Progenitor cell of endocrine pancreas (in vitro differentiated cells): Measurements from ENCODE around the gene SULT1C4. TPM values are rescaled to one million over a fixed set of nuclear protein-coding genes. Genes with fewer than 3 reads are reported as not detected.

ENCODE experiments used
- DNase-seq: peaks from one replicate; pipeline ENCODE4 v3.0.0; 2021; ENCODE audit warnings: low spot score; ENCODE audit not compliant: unreplicated experiment
- H3K27ac Mint-ChIP-seq: 2 replicates; pipeline ENCODE4 v1.8.0; 2021; ENCODE audit warnings: mild to moderate bottlenecking, moderate library complexity, mixed read lengths
- H3K27me3 Mint-ChIP-seq: 2 replicates; pipeline ENCODE4 v1.8.0; 2021; ENCODE audit warnings: mixed read lengths
- H3K36me3 Mint-ChIP-seq: 2 replicates; pipeline ENCODE4 v1.8.0; 2022; ENCODE audit warnings: mixed read lengths; ENCODE audit not compliant: insufficient read depth
- H3K4me1 Mint-ChIP-seq: 2 replicates; pipeline ENCODE4 v1.8.0; 2021; ENCODE audit warnings: low read depth, mixed read lengths
- H3K4me3 Mint-ChIP-seq: 2 replicates; pipeline ENCODE4 v1.8.0; 2021; ENCODE audit warnings: low read depth, mild to moderate bottlenecking, moderate library complexity, mixed read lengths
- H3K9me3 Mint-ChIP-seq: 2 replicates; pipeline ENCODE4 v1.8.0; 2021; ENCODE audit warnings: low read depth, mixed read lengths
- total RNA-seq: library from RNA; stranded (reverse); gene quantifications from 2 replicates; pipeline ENCODE4 v1.2.1, GENCODE V29; 2021
- TF ChIP-seq, protein P1 (sequence below): fragments of 200-600 bp; sonication (generic); IDR thresholded peaks from one replicate; pipeline ENCODE4 v1.5.0; 2021; ENCODE audit warnings: antibody characterized with exemption, mild to moderate bottlenecking; ENCODE audit not compliant: unreplicated experiment

Gene SULT1C4
- total RNA-seq, 1 donor from 2014 or later = 35.5 TPM

DNA sequence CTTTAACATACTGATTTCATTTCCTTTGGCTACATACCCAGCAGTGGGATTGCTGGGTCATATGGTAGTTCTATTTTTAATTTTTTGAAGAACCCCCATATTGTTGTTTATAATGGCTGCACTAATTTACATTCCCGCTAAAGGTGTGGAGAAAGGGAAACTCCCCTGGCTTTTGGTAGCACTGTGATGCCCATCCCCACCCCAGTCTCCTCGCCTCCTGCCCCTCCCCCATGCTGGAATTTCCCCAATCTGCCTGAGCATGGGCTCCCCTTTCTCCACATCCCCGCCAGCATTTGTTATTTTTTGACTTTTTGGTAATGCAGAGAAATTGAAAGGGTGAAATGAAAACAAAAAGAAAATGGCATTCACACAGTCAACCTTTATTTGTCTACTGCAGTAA is 30.0 kb upstream of the SULT1C4 start:
- H3K27me3 Mint-ChIP-seq = no peaks in the 10 kb centered on the region
- no peak overlapping the region for H3K4me3 Mint-ChIP-seq
- TF ChIP-seq, protein P1, sequence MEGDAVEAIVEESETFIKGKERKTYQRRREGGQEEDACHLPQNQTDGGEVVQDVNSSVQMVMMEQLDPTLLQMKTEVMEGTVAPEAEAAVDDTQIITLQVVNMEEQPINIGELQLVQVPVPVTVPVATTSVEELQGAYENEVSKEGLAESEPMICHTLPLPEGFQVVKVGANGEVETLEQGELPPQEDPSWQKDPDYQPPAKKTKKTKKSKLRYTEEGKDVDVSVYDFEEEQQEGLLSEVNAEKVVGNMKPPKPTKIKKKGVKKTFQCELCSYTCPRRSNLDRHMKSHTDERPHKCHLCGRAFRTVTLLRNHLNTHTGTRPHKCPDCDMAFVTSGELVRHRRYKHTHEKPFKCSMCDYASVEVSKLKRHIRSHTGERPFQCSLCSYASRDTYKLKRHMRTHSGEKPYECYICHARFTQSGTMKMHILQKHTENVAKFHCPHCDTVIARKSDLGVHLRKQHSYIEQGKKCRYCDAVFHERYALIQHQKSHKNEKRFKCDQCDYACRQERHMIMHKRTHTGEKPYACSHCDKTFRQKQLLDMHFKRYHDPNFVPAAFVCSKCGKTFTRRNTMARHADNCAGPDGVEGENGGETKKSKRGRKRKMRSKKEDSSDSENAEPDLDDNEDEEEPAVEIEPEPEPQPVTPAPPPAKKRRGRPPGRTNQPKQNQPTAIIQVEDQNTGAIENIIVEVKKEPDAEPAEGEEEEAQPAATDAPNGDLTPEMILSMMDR = no peak
- H3K36me3 Mint-ChIP-seq = peaks cover 3% of the 10 kb centered on the region
- no peak for DNase-seq
- H3K27ac Mint-ChIP-seq = no peak overlapping the region
- peaks cover 5% of the 10 kb centered on the region for H3K9me3 Mint-ChIP-seq
- peaks cover 7% of the 10 kb centered on the region for H3K4me1 Mint-ChIP-seq

GRCh38 chr2:108348816-108349570 is 28.8 kb upstream of the SULT1C4 start:
- H3K36me3 Mint-ChIP-seq = no peaks in the 10 kb centered on the region
- no peak for DNase-seq

GRCh38 chr2:108349571-108349928 is 28.2 kb upstream of the SULT1C4 start:
- TF ChIP-seq, protein P1 = no peak
- no peaks in the 10 kb centered on the region for H3K9me3 Mint-ChIP-seq
- H3K36me3 Mint-ChIP-seq = no peaks in the 10 kb centered on the region
- no peaks in the 10 kb centered on the region for H3K27me3 Mint-ChIP-seq
- H3K27ac Mint-ChIP-seq = no peak overlapping the region
- H3K4me1 Mint-ChIP-seq = peaks cover 5% of the 10 kb centered on the region
- no peak overlapping the region for H3K4me3 Mint-ChIP-seq
- no peak for DNase-seq

More at GRCh38 chr2:108348816-108349570, 28.8 kb upstream of the SULT1C4 start:
- Mint-ChIP-seq H3K4me3 (no peak overlapping the region), H3K27me3 (no peaks in the 10 kb centered on the region), H3K4me1 (peaks cover 5% of the 10 kb centered on the region), H3K9me3 (no peaks in the 10 kb centered on the region), H3K27ac (no peak overlapping the region)
- TF ChIP-seq, protein P1 = no peak

DNA sequence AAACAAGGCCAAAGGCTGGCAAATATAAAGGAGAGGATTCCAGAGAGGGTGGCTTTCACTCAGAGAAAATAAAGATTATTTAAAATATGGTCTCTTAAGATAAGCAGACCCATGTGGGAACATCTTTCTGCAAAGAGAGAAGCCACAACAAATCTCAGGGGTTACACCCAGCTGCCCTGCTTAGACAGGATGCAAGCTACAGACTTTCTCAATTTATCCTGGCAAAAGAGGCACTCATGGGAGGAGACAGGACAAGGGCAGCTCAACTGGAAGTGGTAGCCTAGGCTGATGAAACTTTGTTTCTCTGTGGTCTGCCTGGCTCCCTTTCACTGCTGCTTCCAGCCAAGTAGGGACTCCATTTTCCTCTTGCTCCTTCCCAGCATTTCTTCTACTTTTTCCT is 25.9 kb upstream of the SULT1C4 start:
- Mint-ChIP-seq H3K27ac (no peak overlapping the region), H3K4me1 (peaks cover 5% of the 10 kb centered on the region), H3K36me3 (no peaks in the 10 kb centered on the region), H3K9me3 (no peaks in the 10 kb centered on the region), H3K4me3 (no peak overlapping the region), H3K27me3 (no peaks in the 10 kb centered on the region)
- DNase-seq = no peak
- TF ChIP-seq, protein P1 = no peak

DNA sequence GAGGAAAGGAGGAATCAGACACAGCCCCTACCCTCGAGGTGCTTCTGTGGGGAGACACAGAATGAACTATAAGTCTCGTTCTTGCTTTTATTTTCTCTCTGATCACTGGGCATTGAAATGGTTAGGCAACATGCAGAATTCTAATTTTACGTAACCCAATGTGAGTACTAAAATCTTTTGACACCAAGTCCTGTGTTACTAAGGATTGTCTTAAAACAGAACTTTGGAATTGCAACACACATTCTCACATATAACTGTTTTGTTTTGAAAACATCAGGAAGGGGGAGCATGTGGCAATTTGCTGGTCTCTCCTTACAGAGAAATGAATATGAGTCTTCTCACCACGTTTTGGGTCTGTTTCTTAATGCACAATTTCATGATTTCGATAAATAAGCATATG is 23.6 kb upstream of the SULT1C4 start:
- no peak overlapping the region for H3K4me3 Mint-ChIP-seq
- H3K4me1 Mint-ChIP-seq = peaks cover 5% of the 10 kb centered on the region
- DNase-seq = no peak
- H3K36me3 Mint-ChIP-seq = no peaks in the 10 kb centered on the region
- H3K27ac Mint-ChIP-seq = no peak overlapping the region
- H3K9me3 Mint-ChIP-seq = no peaks in the 10 kb centered on the region
- H3K27me3 Mint-ChIP-seq = no peaks in the 10 kb centered on the region
- TF ChIP-seq, protein P1 = no peak
